Naive thymus-derived CD8-positive, alpha-beta T cell (primary cell): ENCODE results near the gene EPHB2. TPM values are rescaled to one million over a fixed set of nuclear protein-coding genes. Genes with fewer than 3 reads are reported as not detected.

ENCODE experiments used
- ATAC-seq, 2 donors: fragments of 150-1000 bp; cut with Tn5 transposase in 1 of 2; sonication (Bioruptor Pico), chemical (Tn5 transposase) in 1 of 2; 1 replicate in 1 of 2; 2 replicates in 1 of 2; pipeline ENCODE4 v1.10.0; 2021; ENCODE audit warnings: mild to moderate bottlenecking in 2 of 2, moderate library complexity in 2 of 2
- POLR2A ChIA-PET: fragments of 350-600 bp; sonication (Branson Sonifier 250); formaldehyde crosslinking; loops from one replicate; lab custom pipeline; 2021; ENCODE audit warnings: antibody characterized with exemption; lab: Charles Lee
- DNase-seq, 10 donors: peaks; one replicate each; pipeline versions ENCODE4 v3.0.0 to v3.0.0-alpha.2; 2020 to 2022
- H3K27ac Mint-ChIP-seq, 10 donors: one replicate each; pipeline ENCODE4 v1.8.0; 2020 to 2022; ENCODE audit warnings: mild to moderate bottlenecking in 10 of 10, mixed read lengths in 10 of 10, moderate library complexity in 4 of 10, inconsistent platforms in 1 of 10
- H3K27me3 Mint-ChIP-seq, 5 donors: one replicate each; pipeline ENCODE4 v1.8.0; 2021 to 2022; ENCODE audit warnings: mixed read lengths in 5 of 5
- H3K36me3 Mint-ChIP-seq, 3 donors: one replicate each; pipeline ENCODE4 v1.8.0; 2020 to 2022; ENCODE audit warnings: mixed read lengths in 3 of 3, mild to moderate bottlenecking in 2 of 3, inconsistent platforms in 1 of 3
- H3K4me1 Mint-ChIP-seq, 4 donors: one replicate each; pipeline ENCODE4 v1.8.0; 2021 to 2022; ENCODE audit warnings: mixed read lengths in 4 of 4
- H3K4me3 Mint-ChIP-seq, 10 donors: one replicate each; pipeline ENCODE4 v1.8.0; 2020 to 2022; ENCODE audit warnings: mild to moderate bottlenecking in 10 of 10, mixed read lengths in 10 of 10, moderate library complexity in 6 of 10, inconsistent platforms in 1 of 10
- H3K9me3 Mint-ChIP-seq, 9 donors: one replicate each; pipeline ENCODE4 v1.8.0; 2020 to 2022; ENCODE audit warnings: mixed read lengths in 9 of 9, mild to moderate bottlenecking in 3 of 9, inconsistent platforms in 1 of 9, moderate library complexity in 1 of 9
- polyA plus RNA-seq, 3 donors: library from polyadenylated mRNA; unstranded; fragments of 300-500 nt; fragmentation: Illumina TruSeq; gene quantifications; one replicate each; pipeline ENCODE4 v1.2.3, GENCODE V29; 2021
- total RNA-seq, 8 experiments: library from RNA in 2 of 8; stranded (reverse) in 2 of 8; gene quantifications; one replicate each; pipeline ENCODE4 v1.2.3 and lab custom pipeline; 2021 to 2026

The EPHB2 gene
- total and polyA plus RNA-seq, 5 experiments from 2014 or later: 0.21 to 0.25 TPM; not detected in 3

DNA sequence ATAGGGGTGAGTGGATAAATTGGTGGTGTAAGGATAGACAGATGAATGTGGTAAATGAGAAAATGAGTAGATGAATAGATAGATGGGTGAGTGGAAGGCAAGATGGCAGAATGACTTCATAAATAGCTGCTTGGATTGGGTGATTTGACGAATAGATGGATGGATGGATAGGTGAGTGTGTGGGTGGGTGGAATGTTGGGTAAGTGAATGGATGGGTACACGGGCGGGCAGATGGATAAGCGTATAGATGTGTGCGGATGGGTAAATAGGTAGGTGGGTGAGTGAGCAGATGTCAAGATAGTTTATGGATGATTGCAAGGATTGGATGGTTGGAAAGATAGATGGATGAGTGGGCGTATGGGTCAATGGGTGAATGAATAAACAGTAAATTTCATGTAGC is 59.3 kb downstream of the EPHB2 start:
- no peak overlapping the region for H3K27ac Mint-ChIP-seq
- no peaks in the 10 kb centered on the region for H3K9me3 Mint-ChIP-seq
- ATAC-seq: no peak
- no peak for DNase-seq
- POLR2A ChIA-PET: no interaction called here
- no peaks in the 10 kb centered on the region for H3K36me3 Mint-ChIP-seq
- H3K4me1 Mint-ChIP-seq: peaks cover 0 to 5% (median 0%) of the 10 kb centered on the region in 4 donors
- peaks cover 0 to 17% (median 4%) of the 10 kb centered on the region in 5 donors for H3K27me3 Mint-ChIP-seq
- H3K4me3 Mint-ChIP-seq: no peak overlapping the region

DNA sequence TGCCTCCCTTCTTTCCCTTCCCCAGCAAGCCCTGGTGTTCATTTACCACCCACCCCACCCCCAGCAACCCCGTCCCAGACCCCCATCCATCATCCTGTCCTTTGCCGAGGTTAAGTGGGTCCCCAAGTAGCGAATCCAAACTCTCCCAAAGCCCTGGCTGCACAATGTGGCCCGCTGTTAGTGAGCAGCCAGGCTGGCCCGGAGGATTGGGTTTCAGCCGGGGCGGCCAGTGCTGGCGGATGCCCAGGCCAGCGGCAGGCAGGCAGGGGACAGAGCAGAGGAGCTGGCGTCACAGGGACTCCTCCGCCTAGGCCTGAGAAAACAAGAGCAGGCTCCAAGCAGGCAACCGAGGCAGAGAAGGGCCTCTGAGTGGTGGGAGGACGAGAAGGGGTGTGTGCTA is 61.4 kb downstream of the EPHB2 start:
- H3K36me3 Mint-ChIP-seq: no peaks in the 10 kb centered on the region

DNA sequence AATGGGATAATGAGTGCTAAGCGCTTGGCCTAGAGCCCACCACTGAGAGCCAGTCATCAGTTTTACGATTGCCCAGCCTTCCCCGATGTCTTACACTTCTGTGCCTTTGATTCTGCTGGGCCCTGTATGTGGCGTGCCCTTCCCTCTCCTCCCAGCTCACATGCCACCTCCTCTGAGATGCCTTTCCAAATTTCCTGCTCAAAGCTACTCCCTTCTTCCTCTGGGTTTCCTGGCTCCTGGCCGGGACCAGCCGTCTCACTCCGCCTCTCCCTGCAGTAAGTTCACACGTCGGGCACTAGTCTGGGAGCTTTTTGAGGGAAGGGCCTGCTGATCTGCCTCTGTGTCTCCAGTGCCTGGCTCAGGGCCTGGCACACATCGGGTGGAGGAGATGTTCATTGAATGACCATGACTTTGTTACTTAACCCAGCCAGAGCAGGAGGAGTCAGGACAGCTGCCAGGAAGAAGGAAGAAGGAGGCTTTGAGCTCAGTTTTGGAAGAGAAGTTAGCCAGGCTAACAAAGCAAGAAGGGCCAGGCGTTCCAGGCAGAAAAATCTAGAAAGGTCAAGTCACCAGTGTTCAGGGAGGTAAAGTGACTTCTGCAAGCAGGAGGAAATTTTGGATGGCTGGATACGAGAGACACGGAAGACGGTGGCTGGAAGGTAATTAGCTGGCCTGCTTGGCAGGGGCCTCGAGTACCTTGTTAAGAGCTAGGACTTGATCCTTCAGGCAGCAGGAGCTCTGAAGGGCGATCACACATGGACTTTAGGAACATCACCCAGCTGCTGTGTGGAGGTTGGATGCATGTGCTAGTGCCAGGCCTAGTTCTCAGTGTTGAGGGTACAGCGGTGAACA is 63.6 kb downstream of the EPHB2 start:
- no peak for ATAC-seq
- peak overlapping the region in 1 of 10 donors; percentile 12 for H3K27ac Mint-ChIP-seq

More for the DNA sequence above, 61.4 kb downstream of the EPHB2 start:
- no peak for DNase-seq
- H3K4me3 Mint-ChIP-seq: no peak overlapping the region
- H3K4me1 Mint-ChIP-seq: peaks cover 0 to 3% (median 0%) of the 10 kb centered on the region in 4 donors
- H3K9me3 Mint-ChIP-seq: no peaks in the 10 kb centered on the region
- no peak overlapping the region for H3K27ac Mint-ChIP-seq
- H3K27me3 Mint-ChIP-seq: peaks cover 2 to 17% (median 13%) of the 10 kb centered on the region in 5 donors
- no peak for ATAC-seq
- POLR2A ChIA-PET: no interaction called here

DNA sequence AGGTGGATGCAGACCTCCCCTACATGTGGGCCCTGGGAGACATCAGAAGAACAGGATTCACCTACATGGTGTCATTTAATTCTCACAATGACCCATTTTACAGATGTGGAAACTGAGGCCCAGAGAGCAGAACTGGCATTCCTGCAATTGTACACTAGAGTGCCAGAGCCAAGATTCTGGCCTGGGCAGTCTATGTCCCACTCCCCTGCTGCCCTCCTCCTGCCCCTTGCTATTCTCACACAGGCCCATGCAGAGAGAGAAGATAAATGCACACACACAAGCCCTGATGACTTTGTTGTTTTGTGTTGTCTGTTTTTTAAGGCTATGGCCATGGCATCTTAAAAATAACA is 64.2 kb downstream of the EPHB2 start:
- H3K27ac Mint-ChIP-seq: no peak overlapping the region
- POLR2A ChIA-PET: no interaction called here
- H3K9me3 Mint-ChIP-seq: no peaks in the 10 kb centered on the region
- H3K36me3 Mint-ChIP-seq: no peaks in the 10 kb centered on the region
- DNase-seq (no peak), ATAC-seq (no peak)
- peaks cover 0 to 2% (median 0%) of the 10 kb centered on the region in 4 donors for H3K4me1 Mint-ChIP-seq
- H3K4me3 Mint-ChIP-seq: no peak overlapping the region
- peaks cover 2 to 31% (median 12%) of the 10 kb centered on the region in 5 donors for H3K27me3 Mint-ChIP-seq

More for the DNA sequence above, 63.6 kb downstream of the EPHB2 start:
- no peak for DNase-seq
- H3K4me1 Mint-ChIP-seq: peaks cover 0 to 2% (median 0%) of the 10 kb centered on the region in 4 donors
- POLR2A ChIA-PET: no interaction called here
- peaks cover 2 to 30% (median 14%) of the 10 kb centered on the region in 5 donors for H3K27me3 Mint-ChIP-seq
- H3K36me3 Mint-ChIP-seq: no peaks in the 10 kb centered on the region
- no peak overlapping the region for H3K4me3 Mint-ChIP-seq
- H3K9me3 Mint-ChIP-seq: no peaks in the 10 kb centered on the region

DNA sequence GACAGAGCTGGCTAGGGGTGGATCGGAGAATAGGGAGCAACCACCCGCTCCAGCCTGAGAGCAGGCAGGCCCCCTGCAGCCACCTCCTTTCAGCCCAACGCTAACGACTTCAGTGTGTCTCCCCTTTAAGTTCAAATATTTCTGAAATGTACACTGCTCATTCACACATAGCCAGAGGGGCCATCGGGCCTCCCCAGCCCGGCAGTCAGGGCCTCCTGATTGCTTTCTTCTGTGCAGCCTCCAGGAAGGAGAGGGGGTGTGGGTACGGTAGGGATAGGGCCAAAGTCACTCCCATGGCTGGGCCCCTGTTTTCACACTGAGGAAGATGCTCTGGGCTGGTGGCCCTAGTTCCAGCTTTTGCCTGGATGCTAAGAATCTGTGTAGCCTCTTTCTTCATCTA is 64.8 kb downstream of the EPHB2 start:
- POLR2A ChIA-PET: no interaction called here
- no peaks in the 10 kb centered on the region for H3K36me3 Mint-ChIP-seq
- ATAC-seq: no peak
- H3K27me3 Mint-ChIP-seq: peaks cover 4 to 33% (median 14%) of the 10 kb centered on the region in 5 donors
- no peak overlapping the region for H3K27ac Mint-ChIP-seq
- H3K4me3 Mint-ChIP-seq: no peak overlapping the region
- no peaks in the 10 kb centered on the region for H3K9me3 Mint-ChIP-seq
- DNase-seq: no peak
- peaks cover 0 to 2% (median 0%) of the 10 kb centered on the region in 4 donors for H3K4me1 Mint-ChIP-seq

DNA sequence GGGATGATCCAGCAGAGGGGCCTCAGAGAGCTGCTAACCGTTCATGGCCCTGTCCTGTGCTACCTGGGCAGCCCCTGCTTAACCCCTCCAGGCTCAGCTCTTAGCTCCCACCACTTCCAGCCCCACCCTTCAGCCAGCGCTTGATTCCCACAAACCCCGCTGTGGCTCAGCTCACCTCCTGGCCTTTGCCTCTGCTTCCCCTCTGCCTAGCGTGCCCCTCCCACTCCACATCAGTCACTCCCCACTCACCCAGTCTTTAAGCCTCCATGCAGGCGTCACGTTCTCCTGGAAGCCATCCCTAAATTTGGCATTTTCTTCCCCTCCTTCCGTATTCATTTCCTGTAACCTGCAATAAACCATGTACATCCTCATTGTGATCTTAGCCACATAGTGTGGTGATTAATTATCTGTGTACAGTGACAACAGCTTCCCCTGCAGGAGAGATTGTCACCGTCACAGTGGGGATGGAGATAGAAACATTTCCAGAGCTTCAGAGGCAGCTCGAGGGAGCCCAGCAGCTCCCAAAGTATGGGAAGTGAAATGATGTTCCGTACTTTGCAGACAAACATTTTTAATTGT is 65.5 kb downstream of the EPHB2 start:
- H3K4me1 Mint-ChIP-seq: peaks cover 0 to 2% (median 0%) of the 10 kb centered on the region in 4 donors
- no peaks in the 10 kb centered on the region for H3K9me3 Mint-ChIP-seq
- H3K27me3 Mint-ChIP-seq: peaks cover 4 to 37% (median 14%) of the 10 kb centered on the region in 5 donors
- H3K4me3 Mint-ChIP-seq: no peak overlapping the region
- no peaks in the 10 kb centered on the region for H3K36me3 Mint-ChIP-seq
- DNase-seq: no peak
- no peak overlapping the region for H3K27ac Mint-ChIP-seq
- POLR2A ChIA-PET: no interaction called here
- no peak for ATAC-seq

DNA sequence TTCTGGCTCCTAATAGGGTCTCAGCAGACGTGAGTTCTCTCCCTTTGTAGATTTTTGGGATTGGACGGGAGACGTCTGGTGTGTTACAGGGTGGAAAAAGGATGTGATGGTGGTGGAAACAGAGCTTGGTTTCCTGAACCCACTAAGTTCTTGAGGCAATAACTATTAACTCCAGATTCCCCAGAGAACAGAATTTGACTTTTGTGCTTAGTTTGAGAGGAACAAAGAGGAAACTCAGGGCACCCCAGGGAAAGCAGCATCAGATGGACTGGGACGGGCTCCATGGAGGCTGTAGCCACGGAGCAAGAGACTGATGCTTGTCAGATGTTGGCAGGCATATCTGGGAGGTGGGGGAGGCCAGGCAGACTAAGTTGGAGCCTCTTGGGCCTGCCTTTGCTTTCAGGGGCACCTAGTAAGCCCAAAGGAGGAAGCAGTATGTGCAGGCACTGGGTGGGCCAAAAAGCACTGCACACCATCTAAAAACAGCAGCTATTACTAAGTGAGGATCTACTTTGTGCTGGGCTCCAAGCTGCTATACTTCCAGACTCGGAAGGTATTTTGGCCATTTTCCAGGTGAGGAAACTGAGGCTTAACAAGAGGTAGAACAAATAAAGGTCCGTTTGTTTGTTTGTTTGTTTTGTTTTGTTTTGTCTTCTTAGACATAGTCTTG is 66.9 kb downstream of the EPHB2 start:
- Mint-ChIP-seq H3K27ac (no peak overlapping the region), H3K36me3 (no peaks in the 10 kb centered on the region), H3K4me3 (no peak overlapping the region), H3K4me1 (peaks cover 0 to 2% (median 0%) of the 10 kb centered on the region in 4 donors), H3K9me3 (no peaks in the 10 kb centered on the region), H3K27me3 (peaks cover 4 to 37% (median 14%) of the 10 kb centered on the region in 5 donors)
- DNase-seq (no peak), ATAC-seq (no peak)
- POLR2A ChIA-PET: no interaction called here

DNA sequence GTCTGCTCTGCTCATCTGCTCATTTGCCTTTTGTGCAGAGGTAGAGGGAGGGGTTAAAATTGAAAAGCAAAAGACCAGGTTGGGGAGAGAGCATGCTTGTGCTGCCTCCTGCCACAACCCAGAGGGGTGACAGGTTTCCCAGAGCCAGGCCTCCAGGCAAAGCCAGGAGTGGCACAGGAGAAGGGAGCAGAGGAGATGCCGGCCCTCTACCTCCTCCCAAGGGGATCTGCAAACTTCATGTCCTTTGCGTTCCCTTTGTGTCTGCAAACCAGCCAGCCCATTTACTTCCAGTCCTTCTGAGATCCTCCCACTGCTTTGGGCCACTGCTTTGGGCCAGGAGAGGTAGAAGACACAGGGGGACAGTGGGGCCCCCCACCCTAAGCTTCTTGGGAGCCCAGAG is 67.8 kb downstream of the EPHB2 start:
- Mint-ChIP-seq H3K27ac (no peak overlapping the region), H3K9me3 (no peaks in the 10 kb centered on the region), H3K36me3 (no peaks in the 10 kb centered on the region), H3K27me3 (peaks cover 4 to 37% (median 12%) of the 10 kb centered on the region in 5 donors), H3K4me3 (no peak overlapping the region), H3K4me1 (peaks cover 0 to 2% (median 0%) of the 10 kb centered on the region in 4 donors)
- no peak for ATAC-seq
- POLR2A ChIA-PET: no interaction called here
- DNase-seq: no peak

DNA sequence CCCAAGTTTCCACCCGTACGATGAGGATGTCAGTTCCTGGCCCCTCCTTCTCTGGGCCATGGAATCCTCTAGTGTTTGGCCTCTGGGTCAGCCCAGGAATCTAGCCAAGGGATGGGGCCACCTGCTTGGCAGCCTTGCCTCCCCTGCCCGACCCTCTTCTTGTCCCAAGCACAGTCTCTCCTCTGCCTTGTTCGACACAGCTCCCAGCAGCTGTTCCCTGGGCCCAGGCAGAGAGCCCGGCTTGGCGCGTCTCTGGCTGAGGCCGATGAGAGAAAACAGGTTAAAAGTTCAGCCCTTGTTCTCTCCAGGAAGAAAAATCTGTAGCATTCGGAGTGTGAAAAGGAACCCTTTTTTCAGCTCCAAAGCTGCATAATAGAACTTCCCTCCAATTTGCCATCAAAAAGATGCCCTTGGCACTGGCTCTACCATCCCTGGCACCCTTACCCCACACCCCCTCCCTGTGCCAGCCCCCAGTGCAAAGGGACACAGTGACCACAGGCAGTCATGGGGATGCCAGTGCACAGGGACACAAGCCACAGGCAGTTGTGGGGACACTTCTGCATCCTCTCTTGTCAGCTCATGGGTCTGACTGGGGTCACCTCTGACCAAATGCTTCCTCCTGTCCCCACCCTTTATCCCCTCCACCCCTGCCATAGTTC is 68.4 kb downstream of the EPHB2 start:
- Mint-ChIP-seq H3K27ac (no peak overlapping the region), H3K9me3 (no peaks in the 10 kb centered on the region), H3K36me3 (no peaks in the 10 kb centered on the region), H3K4me3 (no peak overlapping the region), H3K27me3 (peaks cover 4 to 37% (median 10%) of the 10 kb centered on the region in 5 donors), H3K4me1 (peaks cover 0 to 2% (median 0%) of the 10 kb centered on the region in 4 donors)
- POLR2A ChIA-PET: no interaction called here
- ATAC-seq (no peak), DNase-seq (no peak)

DNA sequence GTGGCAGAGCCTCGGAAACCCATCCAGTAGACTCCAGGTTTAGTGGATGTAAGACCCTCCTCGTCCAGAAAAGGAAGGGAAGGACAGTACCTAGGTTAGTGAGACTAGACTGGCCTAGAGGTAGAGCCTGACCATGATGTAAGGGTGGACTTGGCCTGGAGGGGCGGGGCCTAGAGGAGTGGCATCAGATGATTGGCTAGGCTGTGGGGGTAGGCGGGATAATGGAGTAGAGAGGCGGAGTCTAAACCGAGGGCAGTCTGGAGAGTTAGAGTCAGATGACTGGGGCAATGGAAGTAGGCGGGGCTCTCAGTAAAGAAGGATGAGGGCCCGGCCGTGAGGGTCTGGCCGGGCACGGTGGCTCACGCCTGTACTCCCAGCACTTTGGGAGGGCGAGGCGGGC is 70.1 kb downstream of the EPHB2 start:
- H3K36me3 Mint-ChIP-seq: no peaks in the 10 kb centered on the region
- H3K4me3 Mint-ChIP-seq: no peak overlapping the region
- no peaks in the 10 kb centered on the region for H3K4me1 Mint-ChIP-seq
- peaks cover 4 to 37% (median 10%) of the 10 kb centered on the region in 5 donors for H3K27me3 Mint-ChIP-seq
- no peak for DNase-seq
- no peak overlapping the region for H3K27ac Mint-ChIP-seq
- H3K9me3 Mint-ChIP-seq: no peaks in the 10 kb centered on the region
- ATAC-seq: no peak
- POLR2A ChIA-PET: no interaction called here

DNA sequence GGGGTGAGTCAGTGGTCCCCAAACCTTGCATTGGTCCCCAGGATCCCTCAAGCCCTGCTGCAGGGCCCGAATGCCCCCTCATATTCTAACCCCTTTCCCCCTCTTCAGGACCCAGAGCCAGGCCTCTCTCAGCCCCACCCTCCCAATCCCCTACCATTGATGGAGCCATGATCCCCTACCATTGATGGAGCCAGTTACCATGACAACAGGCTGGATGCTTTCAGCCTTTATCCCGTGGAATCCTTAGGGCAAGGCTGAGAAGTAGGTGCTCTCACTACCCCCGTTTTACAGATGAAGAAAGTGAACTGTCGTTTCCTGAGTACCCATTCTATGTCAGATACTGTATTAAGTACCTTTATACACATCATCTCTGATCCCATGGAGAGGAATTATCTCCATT is 70.8 kb downstream of the EPHB2 start:
- no peak for DNase-seq

DNA sequence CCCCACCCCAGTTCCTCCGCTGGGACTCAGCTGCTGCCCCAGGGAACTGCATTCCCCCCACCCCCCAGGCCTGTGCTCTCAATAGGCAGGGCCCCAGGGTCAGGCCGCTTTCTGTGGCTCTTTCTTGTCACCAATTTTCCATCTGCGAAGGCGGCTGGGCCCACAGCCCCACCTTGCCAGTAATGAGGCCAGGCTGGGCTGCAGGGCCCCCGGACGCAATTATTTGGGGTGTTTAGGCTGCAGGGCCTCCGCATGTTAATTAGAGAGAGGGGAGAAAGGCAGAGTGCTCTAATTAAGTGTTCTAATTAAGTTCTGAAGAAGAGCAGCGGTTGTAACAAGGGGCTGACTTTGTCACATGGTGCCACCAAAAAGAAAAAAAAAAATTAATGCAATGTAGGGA is 71.8 kb downstream of the EPHB2 start:
- DNase-seq (no peak), ATAC-seq (no peak)
- Mint-ChIP-seq H3K27me3 (peaks cover 2 to 32% (median 5%) of the 10 kb centered on the region in 5 donors), H3K4me3 (no peak overlapping the region), H3K9me3 (no peaks in the 10 kb centered on the region), H3K27ac (no peak overlapping the region), H3K36me3 (no peaks in the 10 kb centered on the region), H3K4me1 (no peaks in the 10 kb centered on the region)
- POLR2A ChIA-PET: interaction anchor here (0.5 kb wide), 1 partner anchor 9 kb away, joined by 3 read pairs; no protein-coding TSS in a partner anchor

More for the DNA sequence above, 70.8 kb downstream of the EPHB2 start:
- Mint-ChIP-seq H3K4me3 (no peak overlapping the region), H3K4me1 (no peaks in the 10 kb centered on the region), H3K27me3 (peaks cover 2 to 37% (median 7%) of the 10 kb centered on the region in 5 donors), H3K36me3 (no peaks in the 10 kb centered on the region), H3K9me3 (no peaks in the 10 kb centered on the region), H3K27ac (no peak overlapping the region)
- POLR2A ChIA-PET: no interaction called here
- ATAC-seq: no peak
